SU-DHL-6 (cell line): ENCODE results near the gene MTREX.

Source experiments
- H2AFZ ChIP-seq: fragments of 200-600 bp; sonication (generic); 2 replicates; pipeline ENCODE4 v1.6.1; 2014; ENCODE audit warnings: low read depth, mild to moderate bottlenecking, moderate library complexity, mixed read lengths, antibody characterized with exemption, low read length; ENCODE audit not compliant: severe bottlenecking
- H3F3A ChIP-seq: fragments of 200-600 bp; shearing (Covaris generic); 2 replicates; pipeline ENCODE4 v1.6.0; 2016; ENCODE audit warnings: antibody characterized with exemption, mild to moderate bottlenecking; ENCODE audit not compliant: insufficient read depth
- H3K27ac ChIP-seq: fragments of 200-600 bp; sonication (generic); 2 replicates; pipeline ENCODE4 v1.5.1; 2016; ENCODE audit warnings: low read depth, mild to moderate bottlenecking, low read length, moderate library complexity, mixed read lengths
- H3K27me3 ChIP-seq: fragments of 200-600 bp; sonication (generic), shearing (Covaris generic); 2 replicates; pipeline ENCODE4 v1.6.0; 2014; ENCODE audit warnings: mild to moderate bottlenecking, low read length
- H3K36me3 ChIP-seq: fragments of 200-600 bp; sonication (generic); 2 replicates; pipeline ENCODE4 v1.6.1; 2014; ENCODE audit warnings: mild to moderate bottlenecking, low read length, mixed read lengths
- H3K4me2 ChIP-seq: fragments of 300-600, 200-600 bp; shearing (Covaris generic), sonication (generic); 2 replicates; pipeline ENCODE4 v1.6.0; 2014; ENCODE audit warnings: low read length, low read depth, mild to moderate bottlenecking; ENCODE audit not compliant: poor library complexity, severe bottlenecking
- H3K4me3 ChIP-seq: fragments of 200-600 bp; sonication (generic); 2 replicates; pipeline ENCODE4 v1.5.1; 2014; ENCODE audit warnings: antibody characterized with exemption, low read length, mild to moderate bottlenecking, mixed read lengths; ENCODE audit not compliant: insufficient read depth, poor library complexity, severe bottlenecking
- H3K79me2 ChIP-seq: fragments of 200-600 bp; sonication (generic); 2 replicates; pipeline ENCODE4 v1.6.1; 2014; ENCODE audit warnings: mild to moderate bottlenecking, low read length, moderate library complexity; ENCODE audit not compliant: insufficient read depth
- H3K9ac ChIP-seq: fragments of 200-600 bp; sonication (generic); 2 replicates; pipeline ENCODE4 v1.7.0; 2014; ENCODE audit warnings: mild to moderate bottlenecking, low read length
- H3K9me2 ChIP-seq: fragments of 200-600 bp; sonication (generic); replicated peaks from 2 replicates; pipeline ENCODE4 v1.6.1; 2014; ENCODE audit warnings: low read length; ENCODE audit not compliant: insufficient read depth
- H3K9me3 ChIP-seq: fragments of 200-600 bp; sonication (generic); 2 replicates; pipeline ENCODE4 v1.6.1; 2014; ENCODE audit warnings: low read length, mixed read lengths; ENCODE audit not compliant: insufficient read depth
- H4K20me1 ChIP-seq: fragments of 200-600 bp; sonication (generic); 2 replicates; pipeline ENCODE4 v1.6.1; 2014; ENCODE audit warnings: low read depth, mild to moderate bottlenecking, antibody characterized with exemption, low read length, moderate library complexity, mixed read lengths
- EZH2phosphoT487 ChIP-seq: fragments of 200-600 bp; sonication (generic), shearing (Covaris generic); conservative IDR thresholded peaks from 2 replicates; pipeline ENCODE4 v1.6.1; 2018; ENCODE audit warnings: mild to moderate bottlenecking, antibody characterized with exemption, low read length, moderate library complexity, mixed read lengths
- TF ChIP-seq, protein P1 (sequence below): fragments of 200-600 bp; sonication (generic); IDR thresholded peaks from one replicate; pipeline ENCODE4 v1.5.1; 2017; ENCODE audit warnings: antibody characterized with exemption, mild to moderate bottlenecking, low read length, moderate library complexity; ENCODE audit not compliant: insufficient read depth, poor library complexity, severe bottlenecking

MTREX gene

GRCh38 chr5:55356896-55357295 is 49.1 kb downstream of the MTREX start:
- Histone ChIP-seq H3K36me3 (peaks cover 37% of the 10 kb centered on the region), H3K9ac (no peak overlapping the region), H3K27ac (no peak overlapping the region), H4K20me1 (no peaks in the 10 kb centered on the region), H3K9me3 (no peaks in the 10 kb centered on the region), H3K79me2 (no peaks in the 10 kb centered on the region), H3K4me3 (no peak overlapping the region), H3F3A (no peaks in the 10 kb centered on the region; the same call in 1 of the 2 replicates), H3K27me3 (no peaks in the 10 kb centered on the region), H3K4me2 (no peak overlapping the region), H3K9me2 (no peaks in the 10 kb centered on the region), H2AFZ (no peak overlapping the region)
- TF ChIP-seq, protein P1, sequence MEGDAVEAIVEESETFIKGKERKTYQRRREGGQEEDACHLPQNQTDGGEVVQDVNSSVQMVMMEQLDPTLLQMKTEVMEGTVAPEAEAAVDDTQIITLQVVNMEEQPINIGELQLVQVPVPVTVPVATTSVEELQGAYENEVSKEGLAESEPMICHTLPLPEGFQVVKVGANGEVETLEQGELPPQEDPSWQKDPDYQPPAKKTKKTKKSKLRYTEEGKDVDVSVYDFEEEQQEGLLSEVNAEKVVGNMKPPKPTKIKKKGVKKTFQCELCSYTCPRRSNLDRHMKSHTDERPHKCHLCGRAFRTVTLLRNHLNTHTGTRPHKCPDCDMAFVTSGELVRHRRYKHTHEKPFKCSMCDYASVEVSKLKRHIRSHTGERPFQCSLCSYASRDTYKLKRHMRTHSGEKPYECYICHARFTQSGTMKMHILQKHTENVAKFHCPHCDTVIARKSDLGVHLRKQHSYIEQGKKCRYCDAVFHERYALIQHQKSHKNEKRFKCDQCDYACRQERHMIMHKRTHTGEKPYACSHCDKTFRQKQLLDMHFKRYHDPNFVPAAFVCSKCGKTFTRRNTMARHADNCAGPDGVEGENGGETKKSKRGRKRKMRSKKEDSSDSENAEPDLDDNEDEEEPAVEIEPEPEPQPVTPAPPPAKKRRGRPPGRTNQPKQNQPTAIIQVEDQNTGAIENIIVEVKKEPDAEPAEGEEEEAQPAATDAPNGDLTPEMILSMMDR = no peak
- no peak for TF ChIP-seq EZH2phosphoT487

DNA sequence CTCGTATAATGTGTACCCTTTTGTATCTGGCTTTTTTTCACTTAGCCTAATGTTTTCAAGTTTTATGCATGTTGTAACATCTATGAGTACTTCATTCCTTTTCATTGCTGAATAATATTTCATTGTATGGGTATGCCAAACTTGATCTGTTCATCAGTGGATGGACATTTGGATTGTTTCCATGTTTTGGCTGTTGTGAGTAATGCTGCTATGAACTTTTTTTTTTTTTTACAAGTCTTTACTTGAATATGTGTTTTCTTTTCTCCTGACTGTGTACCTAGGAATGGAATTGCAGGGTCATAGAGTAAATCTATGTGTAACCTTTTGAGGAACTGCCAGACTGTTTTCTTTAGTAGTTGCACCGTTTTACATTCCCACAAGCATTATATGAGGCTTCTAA is 52.4 kb downstream of the MTREX start:
- Histone ChIP-seq H3K4me2 (no peak overlapping the region), H3K36me3 (peaks cover 31% of the 10 kb centered on the region)

GRCh38 chr5:55363856-55364255 is 56.1 kb downstream of the MTREX start:
- no peaks in the 10 kb centered on the region; the same call in 1 of the 2 replicates for H3F3A ChIP-seq
- no peak overlapping the region for H3K27ac ChIP-seq
- H2AFZ ChIP-seq = no peak overlapping the region
- H3K27me3 ChIP-seq = no peaks in the 10 kb centered on the region
- TF ChIP-seq, protein P1 = no peak
- no peak for TF ChIP-seq EZH2phosphoT487
- no peak overlapping the region for H3K9ac ChIP-seq
- no peak overlapping the region for H3K4me2 ChIP-seq
- H4K20me1 ChIP-seq = no peaks in the 10 kb centered on the region
- no peaks in the 10 kb centered on the region for H3K9me2 ChIP-seq
- no peak overlapping the region for H3K4me3 ChIP-seq
- peaks cover 38% of the 10 kb centered on the region for H3K36me3 ChIP-seq
- H3K9me3 ChIP-seq = no peaks in the 10 kb centered on the region
- H3K79me2 ChIP-seq = no peaks in the 10 kb centered on the region; the same call in 1 of the 2 replicates

More for the DNA sequence above, 52.4 kb downstream of the MTREX start:
- Histone ChIP-seq H3K4me3 (no peak overlapping the region), H3K79me2 (no peaks in the 10 kb centered on the region; the same call in 1 of the 2 replicates), H3K9me2 (no peaks in the 10 kb centered on the region), H3F3A (no peaks in the 10 kb centered on the region; the same call in 1 of the 2 replicates), H3K27me3 (no peaks in the 10 kb centered on the region), H3K9me3 (no peaks in the 10 kb centered on the region), H4K20me1 (no peaks in the 10 kb centered on the region), H3K9ac (no peak overlapping the region), H3K27ac (no peak overlapping the region), H2AFZ (no peak overlapping the region)
- TF ChIP-seq EZH2phosphoT487 = no peak
- TF ChIP-seq, protein P1 = no peak
